GM12878 (cell line): ENCODE measurements around the gene FAM177B. TPM values are rescaled to one million over a fixed set of nuclear protein-coding genes. Genes with fewer than 3 reads are reported as not detected.
A peak's percentile ranks its signal among the peaks of the same experiment; 100 is the strongest.

Source experiments
- ATAC-seq: fragments of 200-7000 bp; cut with Tn5 transposase; 3 replicates; pipeline ENCODE4 v1.9.1; 2020; ENCODE audit warnings: mild to moderate bottlenecking, moderate library complexity
- BruUV-seq: library from RNA; stranded (reverse); fragments of 400-500 nt; replicated peaks from 2 replicates; lab custom pipeline; 2021; lab: Mats Ljungman, UMichigan
- CTCF ChIA-PET: fragments of 300-600 bp; sonication (Branson Sonifier 250); formaldehyde crosslinking; extraction: SDS; loops from one replicate; lab custom pipeline; 2021; ENCODE audit warnings: inconsistent platforms; lab: Yijun Ruan, JAX
- POLR2A ChIA-PET: fragments of 350-600 bp; formaldehyde crosslinking; extraction: SDS; loops from one replicate; lab custom pipeline; 2021; ENCODE audit warnings: inconsistent platforms; lab: Charles Lee
- RAD21 ChIA-PET: fragments of 300-600 bp; sonication (Branson Sonifier 250); formaldehyde crosslinking; loops from one replicate; lab custom pipeline; 2023; ENCODE audit warnings: antibody characterized with exemption; ENCODE audit not compliant: unreplicated experiment; lab: Charles Lee
- SMC1A ChIA-PET: fragments of 300-600 bp; sonication (Branson Sonifier 250); formaldehyde crosslinking; loops from one replicate; lab custom pipeline; 2023; ENCODE audit not compliant: unreplicated experiment, uncharacterized antibody; lab: Charles Lee
- DNase-seq: peaks from one replicate; pipeline ENCODE4 v3.0.0-alpha.2; 2011; ENCODE audit warnings: low read depth, low spot score
- FAIRE-seq: peaks from 3 replicates; lab custom pipeline; 2011; peaks lifted over from hg19 to GRCh38; lab: Jason Lieb, UNC
- H2AFZ ChIP-seq: 2 replicates; pipeline ENCODE4 v1.6.0; 2011; ENCODE audit warnings: low read depth, low read length, control low read depth; ENCODE audit not compliant: control insufficient read depth
- H3K27ac ChIP-seq: 2 replicates; pipeline ENCODE4 v1.5.1; 2011; ENCODE audit warnings: control low read depth; ENCODE audit not compliant: control insufficient read depth, insufficient read depth
- H3K27me3 ChIP-seq, 2 experiments: replicated peaks in 1 of 2; 2 replicates each; pipeline versions ENCODE4 v1.6.0 to v1.6.1; 2011; ENCODE audit warnings: low read length in 1 of 2; ENCODE audit not compliant: control insufficient read depth in 2 of 2, insufficient read depth in 2 of 2
- H3K36me3 ChIP-seq, 2 experiments: 2 replicates each; pipeline ENCODE4 v1.5.1; 2011; ENCODE audit warnings: low read length in 1 of 2; ENCODE audit not compliant: control insufficient read depth in 2 of 2, insufficient read depth in 2 of 2
- H3K4me1 ChIP-seq: 2 replicates; pipeline ENCODE4 v1.6.1; 2011; ENCODE audit warnings: mild to moderate bottlenecking, low read length, moderate library complexity, mixed read lengths; ENCODE audit not compliant: control insufficient read depth, insufficient read depth
- H3K4me2 ChIP-seq: 2 replicates; pipeline ENCODE4 v1.6.0; 2011; ENCODE audit warnings: control low read depth; ENCODE audit not compliant: control insufficient read depth, insufficient read depth
- H3K4me3 ChIP-seq: fragments of 200-600 bp; sonication (generic); 2 replicates; pipeline ENCODE4 v1.5.1; 2016
- H3K79me2 ChIP-seq: 2 replicates; pipeline ENCODE4 v1.6.0; 2011; ENCODE audit warnings: low read length; ENCODE audit not compliant: control insufficient read depth, insufficient read depth
- H3K9ac ChIP-seq: 2 replicates; pipeline ENCODE4 v1.8.0; 2011; ENCODE audit warnings: low read length, control low read depth, mixed read lengths; ENCODE audit not compliant: control insufficient read depth, insufficient read depth
- H3K9me3 ChIP-seq: replicated peaks from 3 replicates; pipeline ENCODE4 v1.5.1; 2011; ENCODE audit warnings: mild to moderate bottlenecking, low read length; ENCODE audit not compliant: control insufficient read depth, insufficient read depth
- H4K20me1 ChIP-seq: 2 replicates; pipeline ENCODE4 v1.6.0; 2011; ENCODE audit not compliant: control insufficient read depth, insufficient read depth
- DPF2 ChIP-seq: fragments of 450-650 bp; IDR thresholded peaks from 2 replicates; pipeline ENCODE4 v1.6.1; 2017; ENCODE audit warnings: mild to moderate bottlenecking
- EED ChIP-seq: sonication (generic); IDR thresholded peaks from 2 replicates; pipeline ENCODE4 v1.6.1; 2016; ENCODE audit warnings: antibody characterized with exemption, low read depth
- GABPA ChIP-seq: IDR thresholded peaks from 2 replicates; pipeline ENCODE4 v1.6.1; 2014; ENCODE audit warnings: antibody characterized with exemption, low read depth, mild to moderate bottlenecking, inconsistent platforms
- IKZF1 ChIP-seq: fragments of 450-650 bp; conservative IDR thresholded peaks from 2 replicates; pipeline ENCODE4 v1.6.1; 2017; ENCODE audit warnings: antibody characterized with exemption, mild to moderate bottlenecking
- IKZF2 ChIP-seq, 2 experiments: fragments of 450-650 bp; IDR thresholded peaks; 2 replicates each; pipeline ENCODE4 v1.6.1; 2017; ENCODE audit warnings: mild to moderate bottlenecking in 2 of 2, moderate library complexity in 2 of 2
- KLF5 ChIP-seq: fragments of 450-650 bp; IDR thresholded peaks from 2 replicates; pipeline ENCODE4 v1.6.1; 2014; ENCODE audit warnings: mild to moderate bottlenecking; ENCODE audit not compliant: partially characterized antibody
- NBN ChIP-seq: fragments of 450-650 bp; IDR thresholded peaks from 2 replicates; pipeline ENCODE4 v1.6.1; 2016
- NR2F1 ChIP-seq: fragments of 450-650 bp; conservative IDR thresholded peaks from 2 replicates; pipeline ENCODE4 v1.6.1; 2017; ENCODE audit warnings: mild to moderate bottlenecking
- PAX5 ChIP-seq: IDR thresholded peaks from 2 replicates; pipeline ENCODE4 v1.6.1; 2011; ENCODE audit warnings: low read depth, low read length, borderline replicate concordance
- SIN3A ChIP-seq: IDR thresholded peaks from 2 replicates; pipeline ENCODE4 v1.6.1; 2012; ENCODE audit warnings: low read depth, low read length, improper control_type of control experiment
- SREBF2 ChIP-seq: IDR thresholded peaks from 2 replicates; pipeline ENCODE4 v1.6.1; 2012; ENCODE audit warnings: mild to moderate bottlenecking, low read length
- ZBTB4 ChIP-seq: fragments of 450-650 bp; formaldehyde crosslinking; IDR thresholded peaks from 2 replicates; pipeline ENCODE4 v1.4.0; 2022; ENCODE audit warnings: mild to moderate bottlenecking, moderate library complexity
- ZBTB40 ChIP-seq: fragments of 450-650 bp; IDR thresholded peaks from 2 replicates; pipeline ENCODE4 v1.6.1; 2016; ENCODE audit warnings: mild to moderate bottlenecking, moderate library complexity, borderline replicate concordance
- WGBS: methylation state at CpG from one replicate; pipeline ENCODE4 v1.1.6; 2016; ENCODE audit warnings: low lambda C conversion rate; ENCODE audit not compliant: insufficient replicate concordance, insufficient coverage; ENCODE audit errors: missing lambda C conversion rate; 5-methylcytosine and 5-hydroxymethylcytosine counted together
- in situ Hi-C: fragments of 300-500 bp; cut with MboI; formaldehyde crosslinking; loops from 9 replicates; pipeline ENCODE4 v1.14.3; 2018; ENCODE audit warnings: mixed read lengths
- intact Hi-C: fragments of 100-400 bp; cut with micrococcal nuclease; formaldehyde crosslinking; loops from one replicate; pipeline ENCODE4 v1.14.2; 2022; ENCODE audit not compliant: unreplicated experiment
- polyA plus RNA-seq, 11 experiments: library from polyadenylated mRNA; depleted of rRNA in 4 of 11; unstranded in 6 of 11; stranded (reverse) in 5 of 11; fragments of >200 nt; fragmentation: Nextera tagmentation in 4 of 11; fragmentation: Illumina TruSeq in 1 of 11; extraction: Ambion mirVana in 4 of 11; extraction: Trizol in 1 of 11; gene quantifications; 1 replicate in 1 of 11; 2 replicates in 10 of 11; pipeline versions ENCODE4 v1.2.1 to v1.2.3, GENCODE V29; 2011 to 2016; ENCODE audit warnings: inconsistent platforms in 2 of 11, missing spikeins in 2 of 11, low read depth in 1 of 11
- total RNA-seq, 4 experiments: library from RNA; depleted of rRNA in 3 of 4; stranded (reverse); fragments of >200 nt in 3 of 4; fragmentation: Illumina TruSeq in 1 of 4; extraction: Trizol in 1 of 4; gene quantifications; 2 replicates each; pipeline versions ENCODE4 v1.2.1 to v1.2.3, GENCODE V29; 2013 to 2021

Gene FAM177B
- total and polyA plus RNA-seq, 10 of the 15 experiments (the other 5 are each of a cell fraction or from before 2014, with no cell fraction given), result 0.06 TPM; not detected in 9

GRCh38 chr1:222709700-222710153 lies 27.3 kb upstream of the FAM177B start (continued):
- no peak for TF ChIP-seq ZBTB4 (CRISPR knock-in tag)
- TF ChIP-seq NR2F1, result no peak
- TF ChIP-seq, all 136 proteins: peak for 0

DNA sequence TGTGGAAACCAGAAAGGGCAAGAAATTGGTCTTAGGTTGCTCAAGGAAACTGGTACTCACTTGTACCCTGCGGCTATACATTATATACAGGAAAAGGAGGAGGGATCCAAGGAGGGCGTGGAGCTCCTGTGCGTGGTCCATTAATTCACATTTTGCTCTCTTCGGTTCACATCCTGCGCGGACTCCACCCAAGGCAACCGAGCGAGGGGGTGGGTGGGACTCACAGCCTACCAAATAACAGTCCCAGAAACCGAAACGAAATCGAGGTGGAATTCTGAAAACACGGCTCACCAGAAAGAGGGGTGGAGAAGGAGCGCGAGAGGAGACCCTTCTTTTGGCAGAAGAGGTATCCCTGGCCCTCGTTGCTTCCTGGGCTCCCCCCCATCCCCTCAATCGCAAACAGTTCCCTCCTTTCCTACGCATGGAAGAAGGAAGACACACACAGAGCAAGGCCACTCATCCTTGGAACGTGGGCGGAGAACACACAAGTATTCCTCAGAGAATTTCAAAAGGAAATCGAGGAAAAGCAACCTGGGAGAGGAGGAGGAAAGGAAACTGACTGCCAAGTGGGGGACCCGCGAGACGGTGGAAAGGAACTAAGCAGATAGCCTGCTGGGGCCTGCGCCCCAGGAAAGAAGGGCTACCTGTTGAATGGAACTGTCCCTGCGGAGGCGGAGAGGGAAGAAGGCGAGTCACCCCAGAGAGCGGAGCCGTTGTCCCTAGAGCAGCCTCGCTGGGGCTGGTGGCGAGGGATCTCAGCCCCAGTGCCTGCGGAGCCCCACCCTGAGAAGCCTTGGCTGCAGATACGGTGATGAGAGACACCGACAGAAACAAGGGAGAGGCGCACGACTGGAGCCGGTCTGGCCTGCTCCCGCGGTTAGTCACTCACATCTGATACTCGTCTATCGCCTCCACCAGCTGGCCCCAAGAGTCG lies 25.4 kb upstream of the FAM177B start:
- in situ Hi-C loops, result loop anchor here (5.0 to 10.0 kb wide), 2 partner anchors 49 to 247 kb away; no protein-coding TSS in a partner anchor
- RAD21 ChIA-PET, result interaction anchor here (0.6 to 2.0 kb wide), 5 partner anchors 8 to 423 kb away, joined by 3 to 10 read pairs (median 5); no protein-coding TSS in a partner anchor
- no peak for DNase-seq
- H4K20me1 ChIP-seq, result no peaks in the 10 kb centered on the region
- no peaks in the 10 kb centered on the region; a peak in 1 of 4 replicates for H3K36me3 ChIP-seq
- peak overlapping the region; percentile 92 for H2AFZ ChIP-seq
- H3K27me3 ChIP-seq, result no peaks in the 10 kb centered on the region
- H3K4me3 ChIP-seq, result peak overlapping the region; percentile 92
- intact Hi-C loops, result loop anchor here (2.0 to 10.0 kb wide), 5 partner anchors 21 to 244 kb away; partner anchors contain the start of gene TAF1A
- peak overlapping the region; percentile 66 for H3K4me2 ChIP-seq
- H3K9ac ChIP-seq, result peak overlapping the region; percentile 81
- peaks cover 29% of the 10 kb centered on the region for H3K79me2 ChIP-seq
- FAIRE-seq, result peak; percentile 31
- ATAC-seq, result peak; percentile 54
- H3K9me3 ChIP-seq, result no peaks in the 10 kb centered on the region
- peak overlapping the region; percentile 70 for H3K27ac ChIP-seq
- WGBS, result under 1% methylated on average over 40 of the region's 42 CpGs
- CTCF ChIA-PET, result interaction anchor here (1.3 to 2.4 kb wide), 4 partner anchors 13 to 378 kb away, joined by 4 to 8 read pairs (median 5); no protein-coding TSS in a partner anchor
- POLR2A ChIA-PET, result interaction anchor here (0.5 to 1.8 kb wide), 7 partner anchors 13 to 688 kb away, joined by 3 to 19 read pairs (median 3); no protein-coding TSS in a partner anchor
- H3K4me1 ChIP-seq, result no peaks in the 10 kb centered on the region
- TSS peak; percentile 79 for BruUV-seq
- SMC1A ChIA-PET, result interaction anchor here (1.1 to 2.4 kb wide), 6 partner anchors 10 to 67 kb away, joined by 3 to 14 read pairs (median 5); no protein-coding TSS in a partner anchor
- TF ChIP-seq ZBTB40 (0 out of 2 replicates have a peak, but pooled peaks have one; percentile 14), IKZF1 (peak; percentile 73), EED (peak; percentile 49; the same call in 1 of the 2 replicates), DPF2 (0 out of 2 replicates have a peak, but pooled peaks have one; percentile 19), SREBF2 (no peak), PAX5 (no peak), KLF5 (peak; percentile 37), GABPA (no peak), SIN3A (peak; percentile 29; the same call in 1 of the 2 replicates), IKZF2 (IDR thresholded peaks at IDR 0.05) (peak; percentile 55 to 64; a peak in 2 of 4 replicates), NBN (peak; percentile 42; the same call in 1 of the 2 replicates)
